Nephron progenitor cell (in vitro differentiated cells): Measurements from ENCODE around the gene NBEAL1.
A peak's percentile ranks its signal among the peaks of the same experiment; 100 is the strongest.
"Not testable (repeated sequence)": the region's sequence is repeated elsewhere in the genome, so short reads cannot be mapped to it uniquely, and the experiment has no call there.

ENCODE experiments used
- DNase-seq: peaks from one replicate; pipeline ENCODE4 v3.0.0; 2021
- H3K27ac Mint-ChIP-seq: 2 replicates; pipeline ENCODE4 v1.8.0; 2021; ENCODE audit warnings: mild to moderate bottlenecking, moderate library complexity, mixed read lengths
- H3K27me3 Mint-ChIP-seq: 2 replicates; pipeline ENCODE4 v1.8.0; 2021; ENCODE audit warnings: mild to moderate bottlenecking, low read depth, mixed read lengths; ENCODE audit not compliant: poor library complexity
- H3K36me3 Mint-ChIP-seq: 2 replicates; pipeline ENCODE4 v1.8.0; 2021; ENCODE audit warnings: low read depth, mixed read lengths
- H3K4me1 Mint-ChIP-seq: 2 replicates; pipeline ENCODE4 v1.8.0; 2021; ENCODE audit warnings: mixed read lengths
- H3K4me3 Mint-ChIP-seq: 2 replicates; pipeline ENCODE4 v1.8.0; 2021; ENCODE audit warnings: mild to moderate bottlenecking, moderate library complexity, mixed read lengths
- H3K9me3 Mint-ChIP-seq: 2 replicates; pipeline ENCODE4 v1.8.0; 2021; ENCODE audit warnings: mild to moderate bottlenecking, moderate library complexity, mixed read lengths
- CTCF ChIP-seq: fragments of 200-600 bp; sonication (generic); IDR thresholded peaks from 2 replicates; pipeline ENCODE4 v1.5.0; 2021; ENCODE audit warnings: antibody characterized with exemption

NBEAL1 gene

DNA sequence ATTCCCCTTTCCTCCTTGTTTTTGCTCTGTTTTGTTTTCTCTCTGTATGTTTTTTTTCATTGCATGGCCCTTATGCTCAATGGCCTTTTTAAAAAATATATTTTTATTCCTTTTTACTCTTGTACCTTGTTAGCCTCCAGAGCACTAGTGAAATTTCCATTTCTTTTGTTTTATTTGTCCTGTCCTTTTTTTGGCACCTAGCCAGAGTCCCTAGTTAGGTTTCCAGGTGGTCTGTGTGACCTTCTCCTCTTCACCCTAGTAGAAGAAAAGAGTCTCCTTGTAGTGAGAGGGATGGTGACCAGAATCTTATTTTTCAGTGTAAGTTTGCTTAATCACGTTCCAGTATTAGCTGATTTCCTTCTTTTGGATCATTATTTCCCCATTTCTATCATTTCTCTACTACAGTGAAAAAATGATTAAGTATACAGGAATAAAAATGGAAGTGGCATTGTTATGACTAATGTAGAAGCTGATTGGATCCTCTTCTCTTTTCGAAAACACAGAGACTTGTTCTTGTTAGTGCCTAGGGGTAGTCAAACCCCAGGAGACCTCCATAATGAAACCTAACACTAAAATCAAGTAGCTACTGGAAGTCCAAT is 65.9 kb downstream of the NBEAL1 start:
- peaks cover 23% of the 10 kb centered on the region for H3K36me3 Mint-ChIP-seq
- no peak for TF ChIP-seq CTCF
- H3K27ac Mint-ChIP-seq = no peak overlapping the region
- H3K4me1 Mint-ChIP-seq = no peaks in the 10 kb centered on the region
- no peaks in the 10 kb centered on the region for H3K9me3 Mint-ChIP-seq
- no peaks in the 10 kb centered on the region for H3K27me3 Mint-ChIP-seq
- no peak overlapping the region for H3K4me3 Mint-ChIP-seq
- no peak for DNase-seq

- H3K4me3 Mint-ChIP-seq = no peak overlapping the region
- no peaks in the 10 kb centered on the region for H3K4me1 Mint-ChIP-seq
- no peaks in the 10 kb centered on the region for H3K27me3 Mint-ChIP-seq
- no peak overlapping the region for H3K27ac Mint-ChIP-seq
- H3K9me3 Mint-ChIP-seq = no peaks in the 10 kb centered on the region
- peaks cover 25% of the 10 kb centered on the region for H3K36me3 Mint-ChIP-seq
- DNase-seq = no peak
- TF ChIP-seq CTCF = no peak
Measured at GRCh38 chr2:203083328-203083727, 68.7 kb downstream of the NBEAL1 start.

- not testable (repeated sequence) for H3K9me3 Mint-ChIP-seq, H3K27me3 Mint-ChIP-seq, H3K27ac Mint-ChIP-seq, H3K4me1 Mint-ChIP-seq, H3K4me3 Mint-ChIP-seq, DNase-seq, H3K36me3 Mint-ChIP-seq
Measured at GRCh38 chr2:203086381-203086780, 71.7 kb downstream of the NBEAL1 start.

DNA sequence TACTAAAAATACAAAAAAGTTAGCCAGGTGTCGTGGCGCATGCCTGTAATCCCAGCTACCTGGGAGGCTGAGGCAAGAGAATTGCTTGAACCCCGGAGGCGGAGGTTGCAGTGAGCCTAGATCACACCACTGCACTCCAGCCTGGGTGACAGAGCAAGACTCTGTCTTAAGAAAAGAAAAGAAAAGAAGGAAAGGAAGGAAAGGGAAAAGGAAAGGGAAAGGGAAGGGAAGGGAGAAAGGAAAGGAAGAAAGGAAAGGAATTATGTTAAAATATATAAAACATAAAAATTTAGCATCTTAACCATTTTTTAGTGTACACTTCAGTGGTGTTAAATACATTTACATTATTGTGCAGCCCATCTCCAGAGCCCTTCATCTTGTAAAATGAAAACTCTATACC is 76.0 kb downstream of the NBEAL1 start:
- H3K36me3 Mint-ChIP-seq, H3K27me3 Mint-ChIP-seq, H3K4me1 Mint-ChIP-seq, DNase-seq, H3K9me3 Mint-ChIP-seq, H3K4me3 Mint-ChIP-seq: not testable (repeated sequence)
- peak overlapping the region; percentile 70 for H3K27ac Mint-ChIP-seq

DNA sequence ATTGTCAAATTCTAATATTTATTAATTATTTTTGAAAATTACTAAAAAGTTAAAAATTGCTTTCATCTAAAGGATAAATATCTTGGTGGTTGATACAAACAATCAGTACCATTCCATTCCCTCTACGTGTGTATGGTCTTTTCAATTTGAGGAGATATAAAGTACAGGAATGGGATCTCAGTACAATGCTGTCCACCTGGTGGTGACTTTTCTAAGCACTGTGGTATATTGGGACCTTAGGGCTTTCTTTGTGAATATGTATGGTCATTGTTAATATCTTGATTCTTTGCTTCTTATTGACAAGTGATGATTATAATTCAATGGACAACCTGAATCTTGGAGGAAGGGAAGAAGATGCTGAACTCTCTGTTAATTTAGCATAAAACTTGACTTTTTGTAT is 83.1 kb downstream of the NBEAL1 start:
- no peak overlapping the region for H3K27ac Mint-ChIP-seq
- no peaks in the 10 kb centered on the region for H3K4me1 Mint-ChIP-seq
- H3K4me3 Mint-ChIP-seq = no peak overlapping the region
- DNase-seq = no peak
- peaks cover 4% of the 10 kb centered on the region for H3K9me3 Mint-ChIP-seq
- no peaks in the 10 kb centered on the region for H3K27me3 Mint-ChIP-seq
- H3K36me3 Mint-ChIP-seq = peaks cover 55% of the 10 kb centered on the region
- peak; percentile 25 for TF ChIP-seq CTCF

GRCh38 chr2:203102357-203102756 is 87.7 kb downstream of the NBEAL1 start:
- H3K4me1 Mint-ChIP-seq, DNase-seq, H3K27me3 Mint-ChIP-seq, H3K4me3 Mint-ChIP-seq, H3K27ac Mint-ChIP-seq: not testable (repeated sequence)
- H3K36me3 Mint-ChIP-seq = peaks cover 79% of the 10 kb centered on the region
- peaks cover 33% of the 10 kb centered on the region for H3K9me3 Mint-ChIP-seq

- no peak for DNase-seq
- Mint-ChIP-seq H3K27ac (no peak overlapping the region), H3K4me1 (no peaks in the 10 kb centered on the region), H3K27me3 (no peaks in the 10 kb centered on the region), H3K4me3 (no peak overlapping the region), H3K9me3 (peaks cover 33% of the 10 kb centered on the region), H3K36me3 (peaks cover 79% of the 10 kb centered on the region)
- TF ChIP-seq CTCF = no peak
Measured at GRCh38 chr2:203104273-203104672, 89.6 kb downstream of the NBEAL1 start.
